Measurements from ENCODE around the gene NCK1. TPM values are rescaled to one million over a fixed set of nuclear protein-coding genes. Genes with fewer than 3 reads are reported as not detected.

The NCK1 gene
- total RNA-seq, 1 experiment from 2014 or later: 59.4 TPM

DNA sequence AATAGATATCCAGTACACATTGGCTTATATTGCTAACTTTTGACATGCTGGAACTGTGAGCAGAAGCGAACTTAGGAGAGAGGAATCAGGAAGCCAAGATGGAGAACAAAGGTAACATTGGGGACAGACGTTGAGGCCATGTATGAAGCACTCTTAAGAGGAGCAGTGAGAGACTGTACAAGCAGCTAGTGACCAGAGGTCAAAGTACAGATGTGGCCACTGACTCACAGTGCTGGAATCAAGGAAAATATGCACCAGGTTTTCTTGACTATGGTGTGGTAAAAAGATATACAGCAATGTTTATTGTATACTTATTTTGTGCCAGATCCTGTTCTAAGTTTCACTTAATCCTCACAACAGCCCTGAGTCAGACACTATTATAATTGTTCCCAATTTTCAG lies 93.8 kb downstream of the NCK1 start:
- Mint-ChIP-seq H3K36me3 (ENCODE audit: insufficient read depth, unreplicated experiment) (peaks cover 57% of the 10 kb centered on the region), H3K9me3 (ENCODE audit: unreplicated experiment) (no peaks in the 10 kb centered on the region), H3K27me3 (ENCODE audit: insufficient read depth, unreplicated experiment) (no peaks in the 10 kb centered on the region), H3K27ac (ENCODE audit: low read depth, unreplicated experiment) (peak overlapping the region; percentile 75), H3K4me1 (ENCODE audit: insufficient read depth, unreplicated experiment) (peaks cover 58% of the 10 kb centered on the region), H3K4me3 (ENCODE audit: unreplicated experiment) (no peak overlapping the region)
- TF ChIP-seq, protein P1, sequence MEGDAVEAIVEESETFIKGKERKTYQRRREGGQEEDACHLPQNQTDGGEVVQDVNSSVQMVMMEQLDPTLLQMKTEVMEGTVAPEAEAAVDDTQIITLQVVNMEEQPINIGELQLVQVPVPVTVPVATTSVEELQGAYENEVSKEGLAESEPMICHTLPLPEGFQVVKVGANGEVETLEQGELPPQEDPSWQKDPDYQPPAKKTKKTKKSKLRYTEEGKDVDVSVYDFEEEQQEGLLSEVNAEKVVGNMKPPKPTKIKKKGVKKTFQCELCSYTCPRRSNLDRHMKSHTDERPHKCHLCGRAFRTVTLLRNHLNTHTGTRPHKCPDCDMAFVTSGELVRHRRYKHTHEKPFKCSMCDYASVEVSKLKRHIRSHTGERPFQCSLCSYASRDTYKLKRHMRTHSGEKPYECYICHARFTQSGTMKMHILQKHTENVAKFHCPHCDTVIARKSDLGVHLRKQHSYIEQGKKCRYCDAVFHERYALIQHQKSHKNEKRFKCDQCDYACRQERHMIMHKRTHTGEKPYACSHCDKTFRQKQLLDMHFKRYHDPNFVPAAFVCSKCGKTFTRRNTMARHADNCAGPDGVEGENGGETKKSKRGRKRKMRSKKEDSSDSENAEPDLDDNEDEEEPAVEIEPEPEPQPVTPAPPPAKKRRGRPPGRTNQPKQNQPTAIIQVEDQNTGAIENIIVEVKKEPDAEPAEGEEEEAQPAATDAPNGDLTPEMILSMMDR (IDR thresholded peaks at IDR 0.05; ENCODE audit: unreplicated experiment): no peak
- intact Hi-C loops (cut with micrococcal nuclease): loop anchor here (5.0 to 10.0 kb wide), 3 partner anchors 94 to 881 kb away; partner anchors contain the start of genes NCK1 and STAG1
- DNase-seq (ENCODE audit: unreplicated experiment): peak; percentile 63
- BruUV-seq (replicated peaks): no TSS peak
- ChIA-PET CTCF (interaction anchor here (0.9 to 8.0 kb wide), 10 partner anchors 8 to 565 kb away, joined by 3 to 44 read pairs (median 4); partner anchors contain the start of gene STAG1), POLR2A (interaction anchor here (0.7 to 9.9 kb wide), 11 partner anchors 8 to 761 kb away, joined by 3 to 452 read pairs (median 5); partner anchors contain the start of gene NCK1)

DNA sequence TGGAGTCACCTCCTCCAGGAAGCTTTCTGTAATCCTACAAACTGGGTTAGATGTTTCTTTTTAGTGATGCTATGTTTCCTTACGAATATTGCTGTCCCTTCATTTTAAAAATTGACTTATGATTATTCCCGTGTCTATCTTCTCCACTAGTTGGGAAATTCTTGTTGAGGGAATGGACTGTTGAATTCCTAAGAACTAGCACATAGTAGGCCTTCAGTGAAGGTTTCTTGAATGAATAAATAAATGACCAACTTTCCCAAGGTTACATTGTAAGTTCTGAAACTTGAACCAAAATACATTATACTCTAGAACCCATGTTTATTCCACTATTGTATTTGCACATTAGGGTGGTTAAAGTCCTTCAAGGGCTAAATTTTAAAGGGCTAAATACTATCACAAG lies 95.0 kb downstream of the NCK1 start:
- intact Hi-C loops (cut with micrococcal nuclease): loop anchor here (1.0 to 10.0 kb wide), 4 partner anchors 38 to 882 kb away; partner anchors contain the start of genes NCK1 and STAG1
- Mint-ChIP-seq H3K9me3 (ENCODE audit: unreplicated experiment) (no peaks in the 10 kb centered on the region), H3K27ac (ENCODE audit: low read depth, unreplicated experiment) (peak overlapping the region; percentile 88), H3K27me3 (ENCODE audit: insufficient read depth, unreplicated experiment) (no peaks in the 10 kb centered on the region), H3K4me3 (ENCODE audit: unreplicated experiment) (peak overlapping the region; percentile 92), H3K4me1 (ENCODE audit: insufficient read depth, unreplicated experiment) (peaks cover 58% of the 10 kb centered on the region), H3K36me3 (ENCODE audit: insufficient read depth, unreplicated experiment) (peaks cover 55% of the 10 kb centered on the region)
- no TSS peak for BruUV-seq (replicated peaks)
- TF ChIP-seq, protein P1 (IDR thresholded peaks at IDR 0.05; ENCODE audit: unreplicated experiment): no peak
- DNase-seq (ENCODE audit: unreplicated experiment): no peak
- POLR2A ChIA-PET: interaction anchor here (0.6 to 9.9 kb wide), 20 partner anchors 8 to 1377 kb away, joined by 3 to 452 read pairs (median 10); partner anchors contain the start of genes MSL2, NCK1 and STAG1
- CTCF ChIA-PET: interaction anchor here (0.9 to 8.0 kb wide), 10 partner anchors 9 to 204 kb away, joined by 3 to 44 read pairs (median 5); partner anchors contain the start of gene STAG1

DNA sequence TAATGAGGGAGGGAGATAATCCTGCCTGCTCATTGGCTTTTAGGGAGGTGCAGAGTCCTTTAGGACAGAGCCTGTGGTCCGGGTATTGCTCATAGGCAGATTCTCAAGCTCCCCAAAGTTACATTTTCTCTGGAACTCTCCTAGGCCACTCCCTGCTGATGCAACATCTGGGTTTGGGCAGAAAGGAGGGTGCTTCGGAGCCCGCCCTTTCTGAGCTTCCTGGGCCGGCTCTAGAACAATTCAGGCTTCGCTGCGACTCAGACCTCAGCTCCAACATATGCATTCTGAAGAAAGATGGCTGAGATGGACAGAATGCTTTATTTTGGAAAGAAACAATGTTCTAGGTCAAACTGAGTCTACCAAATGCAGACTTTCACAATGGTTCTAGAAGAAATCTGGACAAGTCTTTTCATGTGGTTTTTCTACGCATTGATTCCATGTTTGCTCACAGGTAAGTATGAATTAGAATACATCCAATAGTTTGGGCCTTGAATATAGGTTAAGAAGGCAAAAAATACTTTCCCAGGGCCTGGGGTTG lies 95.8 kb downstream of the NCK1 start, which contains the start of gene IL20RB:
Gene IL20RB (plus strand): TSS at position 233 of the 538 bp plus-strand sequence. CDS start 131 bp downstream, at position 364.
- Mint-ChIP-seq H3K9me3 (ENCODE audit: unreplicated experiment) (no peaks in the 10 kb centered on the region), H3K4me1 (ENCODE audit: insufficient read depth, unreplicated experiment) (peaks cover 52% of the 10 kb centered on the region), H3K27me3 (ENCODE audit: insufficient read depth, unreplicated experiment) (no peaks in the 10 kb centered on the region), H3K36me3 (ENCODE audit: insufficient read depth, unreplicated experiment) (peaks cover 54% of the 10 kb centered on the region), H3K4me3 (ENCODE audit: unreplicated experiment) (peak within 1 kb of the TSS; percentile 92), H3K27ac (ENCODE audit: low read depth, unreplicated experiment) (peak within 1 kb of the TSS; percentile 88)
- ChIA-PET POLR2A (interaction anchor here (0.6 to 9.9 kb wide), 21 partner anchors 9 to 761 kb away, joined by 3 to 452 read pairs (median 10); partner anchors contain the start of genes MSL2, NCK1 and STAG1), CTCF (interaction anchor here (0.6 to 8.0 kb wide), 10 partner anchors 10 to 205 kb away, joined by 3 to 44 read pairs (median 6); partner anchors contain the start of genes NCK1 and STAG1)
- peak; percentile 98 for DNase-seq (ENCODE audit: unreplicated experiment)
- TF ChIP-seq, protein P1 (IDR thresholded peaks at IDR 0.05; ENCODE audit: unreplicated experiment): no peak
- no TSS peak for BruUV-seq (replicated peaks)
- intact Hi-C loops (cut with micrococcal nuclease): loop anchor here (1.0 to 10.0 kb wide), 4 partner anchors 37 to 883 kb away; partner anchors contain the start of genes NCK1 and STAG1

DNA sequence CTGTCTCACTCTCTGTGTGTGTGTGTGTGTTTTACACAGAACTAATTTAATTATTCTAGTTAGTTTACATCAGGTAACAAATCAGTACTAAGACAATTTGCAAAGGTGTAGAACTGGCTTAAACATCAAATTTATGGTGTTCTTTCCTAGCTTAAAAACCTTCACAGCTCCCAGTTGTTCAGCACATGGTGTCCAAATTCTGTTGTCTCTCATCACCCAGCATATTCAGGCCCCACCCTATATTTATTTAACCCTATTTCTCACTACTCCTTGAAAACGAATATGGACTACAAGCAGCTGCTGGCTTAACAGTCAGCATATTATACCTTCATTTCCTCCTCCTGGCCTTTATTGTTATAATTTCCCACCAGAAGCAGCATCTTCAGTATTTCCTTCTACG lies 96.9 kb downstream of the NCK1 start:
- peaks cover 54% of the 10 kb centered on the region for H3K4me1 Mint-ChIP-seq (ENCODE audit: insufficient read depth, unreplicated experiment)

More for the DNA sequence above, 96.9 kb downstream of the NCK1 start:
- Mint-ChIP-seq H3K36me3 (ENCODE audit: insufficient read depth, unreplicated experiment) (peaks cover 54% of the 10 kb centered on the region), H3K9me3 (ENCODE audit: unreplicated experiment) (no peaks in the 10 kb centered on the region), H3K4me3 (ENCODE audit: unreplicated experiment) (peak overlapping the region; percentile 92), H3K27me3 (ENCODE audit: insufficient read depth, unreplicated experiment) (no peaks in the 10 kb centered on the region), H3K27ac (ENCODE audit: low read depth, unreplicated experiment) (peak overlapping the region; percentile 88)
- CTCF ChIA-PET: interaction anchor here (0.5 to 8.0 kb wide), 15 partner anchors 9 to 206 kb away, joined by 3 to 44 read pairs (median 4); partner anchors contain the start of gene STAG1
- intact Hi-C loops (cut with micrococcal nuclease): loop anchor here (5.0 to 10.0 kb wide), 3 partner anchors 97 to 884 kb away; partner anchors contain the start of genes NCK1 and STAG1
- TF ChIP-seq, protein P1 (IDR thresholded peaks at IDR 0.05; ENCODE audit: unreplicated experiment): no peak
- POLR2A ChIA-PET: interaction anchor here (0.6 to 9.9 kb wide), 23 partner anchors 9 to 887 kb away, joined by 3 to 452 read pairs (median 10); partner anchors contain the start of genes MSL2, NCK1 and STAG1
- no TSS peak for BruUV-seq (replicated peaks)
- DNase-seq (ENCODE audit: unreplicated experiment): peak; percentile 43
